IPS-18a (cell line): Measurements from ENCODE around the gene NCOA3.

ENCODE experiments used
- H3K27ac ChIP-seq: one replicate; pipeline ENCODE4 v1.5.1; 2013; ENCODE audit warnings: low read length
- H3K27me3 ChIP-seq: one replicate; pipeline ENCODE4 v1.6.1; 2013; ENCODE audit warnings: mild to moderate bottlenecking, low read length; ENCODE audit not compliant: control insufficient read depth, insufficient read depth
- H3K36me3 ChIP-seq: one replicate; pipeline ENCODE4 v1.6.1; 2013; ENCODE audit warnings: low read depth, low read length; ENCODE audit not compliant: control insufficient read depth
- H3K4me1 ChIP-seq: one replicate; pipeline ENCODE4 v1.6.1; 2013; ENCODE audit warnings: low read depth, low read length; ENCODE audit not compliant: control insufficient read depth
- H3K4me3 ChIP-seq: one replicate; pipeline ENCODE4 v1.5.1; 2013; ENCODE audit warnings: low read length
- H3K9ac ChIP-seq: one replicate; pipeline ENCODE4 v1.6.1; 2013; ENCODE audit warnings: mild to moderate bottlenecking, low read length, moderate library complexity
- H3K9me3 ChIP-seq: one replicate; pipeline ENCODE4 v1.6.1; 2013; ENCODE audit warnings: low read depth, low read length; ENCODE audit not compliant: control insufficient read depth

Gene NCOA3

DNA sequence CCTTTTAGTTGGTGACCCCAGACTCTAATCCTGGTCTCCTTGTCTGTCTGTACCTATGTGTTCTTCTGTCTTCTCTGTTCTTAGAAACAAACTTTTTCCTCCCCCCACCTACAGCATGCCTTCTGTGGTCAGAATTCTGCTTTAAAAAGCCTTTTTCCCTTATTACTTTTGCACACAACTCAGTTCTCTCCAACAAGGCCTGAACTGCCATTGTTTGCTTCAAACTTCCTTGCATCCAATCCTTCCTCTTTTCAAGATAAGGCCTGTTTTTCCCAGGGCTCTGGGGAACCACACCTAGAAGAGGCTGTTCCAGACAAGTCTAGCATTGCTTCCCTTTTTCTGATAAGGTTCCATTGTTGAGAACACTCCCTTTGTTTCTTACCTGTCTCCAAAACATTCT lies 22.2 kb upstream of the NCOA3 start:
- no peak overlapping the region for H3K4me3 ChIP-seq
- H3K4me1 ChIP-seq: no peaks in the 10 kb centered on the region
- H3K36me3 ChIP-seq: no peaks in the 10 kb centered on the region
- H3K9me3 ChIP-seq: no peaks in the 10 kb centered on the region
- no peak overlapping the region for H3K9ac ChIP-seq
- no peaks in the 10 kb centered on the region for H3K27me3 ChIP-seq
- H3K27ac ChIP-seq: no peak overlapping the region

DNA sequence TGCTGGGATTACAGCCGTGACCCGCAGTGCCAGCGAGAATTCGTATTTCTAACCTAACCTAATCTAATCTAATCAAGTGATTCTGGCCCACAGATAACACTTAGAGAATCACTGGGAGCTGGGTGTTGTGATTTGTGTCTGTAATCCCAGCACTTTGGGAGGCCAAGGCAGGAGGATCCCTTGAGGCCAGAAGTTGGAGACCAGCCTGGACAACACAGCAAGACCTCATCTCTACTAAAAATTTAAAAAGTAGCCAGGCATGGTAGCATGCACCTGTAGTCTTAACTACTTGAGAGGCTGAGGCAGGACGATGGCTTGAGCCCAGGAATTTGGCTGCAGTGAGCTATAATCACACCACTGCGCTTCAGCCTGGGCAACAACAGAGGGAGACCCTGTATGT lies 21.4 kb upstream of the NCOA3 start:
- no peaks in the 10 kb centered on the region for H3K27me3 ChIP-seq
- no peaks in the 10 kb centered on the region for H3K36me3 ChIP-seq
- H3K4me3 ChIP-seq: no peak overlapping the region
- H3K9ac ChIP-seq: no peak overlapping the region
- no peaks in the 10 kb centered on the region for H3K4me1 ChIP-seq
- H3K9me3 ChIP-seq: no peaks in the 10 kb centered on the region
- H3K27ac ChIP-seq: no peak overlapping the region

DNA sequence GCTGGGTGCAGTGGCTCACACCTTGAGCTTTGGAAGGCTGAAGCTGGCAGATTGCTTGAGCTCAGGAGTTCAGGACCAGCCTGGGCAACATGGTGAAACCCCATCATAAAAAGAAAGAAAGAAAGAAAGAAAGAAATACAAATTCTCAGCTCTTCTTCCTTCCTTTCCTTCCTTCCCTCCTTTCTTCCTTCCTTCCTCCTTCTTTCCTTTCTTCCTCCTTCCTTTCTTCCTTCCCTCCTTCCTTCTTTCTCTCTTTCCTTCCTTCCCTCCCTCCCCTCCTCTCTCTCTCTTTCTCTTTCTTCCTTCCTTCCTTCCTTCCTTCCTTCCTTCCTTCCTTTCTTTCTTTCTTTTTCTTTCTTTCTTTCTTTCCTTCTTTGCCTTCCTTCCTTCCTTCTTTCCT lies 21.0 kb upstream of the NCOA3 start:
- no peaks in the 10 kb centered on the region for H3K27me3 ChIP-seq
- no peak overlapping the region for H3K4me3 ChIP-seq
- H3K9ac ChIP-seq: no peak overlapping the region
- H3K4me1 ChIP-seq: no peaks in the 10 kb centered on the region
- no peaks in the 10 kb centered on the region for H3K36me3 ChIP-seq
- no peaks in the 10 kb centered on the region for H3K9me3 ChIP-seq
- no peak overlapping the region for H3K27ac ChIP-seq

DNA sequence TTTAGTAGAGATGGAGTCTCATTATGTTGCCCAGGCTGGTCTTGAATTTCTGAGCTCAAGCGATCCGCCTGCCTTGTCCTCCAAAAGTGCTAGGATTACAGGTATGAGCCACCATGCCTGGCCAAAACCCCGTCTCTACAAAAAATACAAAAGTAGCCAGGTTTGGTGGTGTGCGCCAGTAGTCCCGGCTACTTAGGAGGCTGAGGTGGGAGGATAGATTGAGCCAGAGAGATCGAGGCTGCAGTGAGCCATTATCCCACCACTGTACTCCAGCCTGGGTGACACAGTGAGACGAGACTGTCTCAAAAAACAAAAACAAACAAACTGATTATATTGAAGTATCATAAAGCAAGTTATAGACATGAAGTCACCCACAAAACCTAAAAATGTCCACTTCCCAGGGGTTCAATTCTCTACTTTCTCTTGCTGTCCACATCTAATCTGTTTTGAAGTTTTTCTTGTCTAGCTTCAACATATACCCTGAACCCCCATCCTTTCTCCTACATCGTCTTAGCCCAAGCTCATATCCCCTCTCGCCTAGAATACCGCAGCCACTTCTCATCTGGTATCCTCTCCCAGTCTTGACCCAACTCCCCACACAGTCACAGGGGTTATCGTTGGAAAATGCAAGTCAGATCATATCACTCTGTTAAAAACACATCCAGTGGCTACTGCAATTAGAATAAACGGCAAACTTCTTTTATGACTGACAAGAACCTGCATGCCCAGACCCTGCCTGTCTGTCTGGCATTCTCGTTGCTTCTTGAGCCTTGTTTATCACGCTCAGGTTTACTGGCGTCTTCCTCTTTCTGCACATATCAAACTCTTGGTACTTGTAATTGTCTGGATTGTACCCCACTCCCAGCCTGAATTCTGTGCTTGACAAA lies 20.1 kb upstream of the NCOA3 start:
- H3K27ac ChIP-seq: no peak overlapping the region

DNA sequence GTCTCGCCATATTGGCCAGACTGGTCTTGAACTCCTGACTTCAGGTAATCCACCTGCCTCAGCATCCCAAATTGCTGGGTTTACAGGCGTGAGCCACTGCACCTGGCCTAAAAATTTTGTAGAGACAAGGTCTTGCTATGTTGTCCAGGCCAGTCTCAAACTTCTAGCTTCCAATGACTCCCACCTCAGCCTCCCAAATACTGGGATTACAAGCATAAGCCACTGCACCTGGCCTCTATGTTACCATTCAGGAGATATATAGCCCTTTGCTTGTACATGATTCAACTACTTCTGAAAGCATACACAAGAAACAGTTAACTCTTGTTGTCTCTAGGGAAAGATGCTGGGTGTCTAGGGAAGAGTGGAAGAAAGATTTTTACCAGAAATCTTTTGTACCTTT lies 19.0 kb upstream of the NCOA3 start:
- H3K9me3 ChIP-seq: no peaks in the 10 kb centered on the region
- no peak overlapping the region for H3K27ac ChIP-seq
- H3K36me3 ChIP-seq: no peaks in the 10 kb centered on the region
- H3K4me1 ChIP-seq: peaks cover 5% of the 10 kb centered on the region
- no peak overlapping the region for H3K4me3 ChIP-seq
- H3K27me3 ChIP-seq: no peaks in the 10 kb centered on the region
- no peak overlapping the region for H3K9ac ChIP-seq

More for the DNA sequence above, 20.1 kb upstream of the NCOA3 start:
- Histone ChIP-seq H3K4me3 (no peak overlapping the region), H3K27me3 (no peaks in the 10 kb centered on the region), H3K36me3 (no peaks in the 10 kb centered on the region), H3K4me1 (no peaks in the 10 kb centered on the region), H3K9ac (no peak overlapping the region), H3K9me3 (no peaks in the 10 kb centered on the region)

DNA sequence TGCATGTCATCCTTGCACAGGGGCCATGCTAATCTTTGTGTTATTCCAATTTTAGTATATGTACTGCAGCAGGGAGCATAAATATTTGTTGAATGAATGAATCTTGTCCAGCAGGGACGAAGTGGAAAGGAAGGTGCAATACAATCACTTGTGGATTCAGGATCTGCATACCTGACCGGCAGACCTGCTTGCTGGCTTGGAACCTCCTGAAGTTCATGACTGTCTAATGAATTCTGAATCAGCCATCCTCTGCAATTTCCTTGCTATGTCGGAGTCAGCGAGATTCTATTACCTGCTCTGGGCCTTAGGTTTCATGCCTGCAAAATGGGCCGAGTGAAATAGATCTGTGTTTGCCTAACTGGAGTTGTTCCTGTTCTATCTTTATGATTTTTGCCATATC lies 17.4 kb upstream of the NCOA3 start:
- no peak overlapping the region for H3K4me3 ChIP-seq
- H3K27me3 ChIP-seq: no peaks in the 10 kb centered on the region
- H3K9me3 ChIP-seq: no peaks in the 10 kb centered on the region
- no peak overlapping the region for H3K27ac ChIP-seq
- H3K9ac ChIP-seq: no peak overlapping the region
- peaks cover 5% of the 10 kb centered on the region for H3K4me1 ChIP-seq
- H3K36me3 ChIP-seq: no peaks in the 10 kb centered on the region

DNA sequence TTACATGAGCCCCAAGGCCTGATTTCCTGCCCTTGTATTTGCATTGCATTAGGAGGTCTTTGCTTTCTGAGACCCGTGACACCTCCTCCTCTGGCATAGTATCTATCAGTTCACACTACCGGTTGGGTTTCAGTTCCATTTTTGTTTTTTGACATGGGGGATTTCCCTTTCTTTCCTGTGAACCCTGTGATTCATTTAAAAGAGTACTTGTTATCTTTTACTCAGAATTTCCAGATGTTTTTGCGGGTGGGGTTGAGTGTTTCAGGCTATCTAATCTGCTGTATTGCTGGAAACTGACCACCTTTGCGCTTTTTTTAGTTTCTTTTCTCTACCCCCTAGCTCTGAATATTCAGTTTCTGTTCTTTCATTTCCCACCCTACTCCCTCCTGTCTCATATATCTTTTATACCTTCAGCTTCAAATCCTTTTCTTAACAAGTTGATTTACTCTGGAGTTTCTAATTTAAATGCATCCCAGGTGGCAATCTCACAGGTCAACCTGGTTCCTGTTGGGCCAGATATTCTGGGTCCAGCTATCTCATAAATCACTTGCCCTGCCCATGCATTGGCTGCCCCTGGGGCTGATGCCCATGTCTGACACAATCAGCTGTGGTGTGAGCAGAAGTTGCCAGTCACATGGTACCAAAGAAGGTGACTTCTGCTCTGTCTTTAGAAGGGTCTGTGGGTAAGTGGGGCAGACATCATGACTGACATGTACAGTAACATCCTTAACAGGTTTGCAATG lies 14.3 kb upstream of the NCOA3 start:
- Histone ChIP-seq H3K36me3 (no peaks in the 10 kb centered on the region), H3K9me3 (no peaks in the 10 kb centered on the region), H3K4me3 (no peak overlapping the region), H3K4me1 (peaks cover 5% of the 10 kb centered on the region), H3K27me3 (no peaks in the 10 kb centered on the region), H3K27ac (no peak overlapping the region), H3K9ac (no peak overlapping the region)

DNA sequence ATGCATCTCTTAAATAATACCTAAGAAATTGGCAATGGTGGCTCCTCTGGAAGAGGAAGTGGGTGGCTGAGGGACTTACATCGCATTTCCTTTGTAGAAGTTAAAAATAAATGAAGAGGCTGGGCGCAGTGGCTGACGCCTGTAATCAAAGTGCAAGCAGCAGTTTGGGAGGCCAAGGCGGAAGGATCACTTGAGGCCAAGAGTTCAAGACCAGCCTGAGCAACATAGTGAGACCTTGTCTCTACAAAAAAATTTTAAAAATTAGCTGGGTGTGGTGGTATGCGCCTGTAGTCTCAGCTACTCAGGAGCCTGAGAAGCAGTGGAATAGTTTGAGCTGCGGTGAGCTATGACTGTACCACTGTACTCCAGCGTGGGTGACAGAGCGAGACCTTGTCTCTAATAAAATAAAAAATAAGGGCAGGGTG lies 12.2 kb upstream of the NCOA3 start:
- no peak overlapping the region for H3K9ac ChIP-seq
- H3K4me1 ChIP-seq: peaks cover 13% of the 10 kb centered on the region
- no peak overlapping the region for H3K4me3 ChIP-seq
- no peak overlapping the region for H3K27ac ChIP-seq
- no peaks in the 10 kb centered on the region for H3K27me3 ChIP-seq
- H3K9me3 ChIP-seq: no peaks in the 10 kb centered on the region
- H3K36me3 ChIP-seq: no peaks in the 10 kb centered on the region

DNA sequence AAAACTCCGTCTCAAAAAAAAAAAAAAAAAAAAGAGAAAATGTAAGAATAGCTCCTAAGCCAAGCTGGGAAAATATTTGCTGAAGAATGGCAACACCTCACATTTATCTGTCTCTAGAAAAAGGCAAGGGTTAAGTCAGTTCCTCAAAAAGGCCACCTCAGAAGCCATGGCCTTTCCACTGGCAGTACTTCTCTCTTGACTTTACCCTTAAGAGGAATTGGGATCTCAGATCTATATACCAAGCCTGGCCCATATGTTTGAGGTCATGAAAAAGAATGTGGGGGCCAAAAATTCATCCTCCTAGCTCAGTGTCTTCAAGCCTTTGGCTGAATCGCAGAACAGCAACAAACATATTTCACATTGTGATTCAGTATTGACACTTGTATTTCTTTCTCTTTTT lies 10.9 kb upstream of the NCOA3 start:
- no peaks in the 10 kb centered on the region for H3K36me3 ChIP-seq
- H3K4me1 ChIP-seq: peaks cover 13% of the 10 kb centered on the region
- no peaks in the 10 kb centered on the region for H3K27me3 ChIP-seq
- H3K27ac ChIP-seq: no peak overlapping the region
- no peak overlapping the region for H3K4me3 ChIP-seq
- no peaks in the 10 kb centered on the region for H3K9me3 ChIP-seq
- no peak overlapping the region for H3K9ac ChIP-seq

DNA sequence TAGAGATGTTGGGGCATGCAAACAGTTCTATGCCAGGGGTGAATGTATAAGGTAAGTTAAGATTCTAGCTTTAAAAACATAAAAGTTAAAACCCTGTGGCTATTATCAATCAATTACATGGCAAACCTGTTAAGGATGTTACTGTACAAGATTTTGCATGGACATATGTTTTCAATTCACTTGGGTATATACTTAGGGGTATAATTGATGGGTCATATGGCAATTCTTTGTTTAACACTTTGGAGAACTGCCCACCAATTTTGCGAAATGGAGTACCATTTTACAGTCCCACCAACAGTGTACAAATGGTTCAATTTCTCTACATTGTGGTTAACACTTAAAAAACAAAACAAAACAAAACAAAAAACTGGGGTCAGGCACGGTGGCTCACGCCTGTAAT lies 9.4 kb upstream of the NCOA3 start:
- Histone ChIP-seq H3K36me3 (no peaks in the 10 kb centered on the region), H3K9me3 (no peaks in the 10 kb centered on the region), H3K27me3 (no peaks in the 10 kb centered on the region), H3K4me1 (peaks cover 9% of the 10 kb centered on the region), H3K4me3 (no peak overlapping the region), H3K27ac (no peak overlapping the region), H3K9ac (no peak overlapping the region)

DNA sequence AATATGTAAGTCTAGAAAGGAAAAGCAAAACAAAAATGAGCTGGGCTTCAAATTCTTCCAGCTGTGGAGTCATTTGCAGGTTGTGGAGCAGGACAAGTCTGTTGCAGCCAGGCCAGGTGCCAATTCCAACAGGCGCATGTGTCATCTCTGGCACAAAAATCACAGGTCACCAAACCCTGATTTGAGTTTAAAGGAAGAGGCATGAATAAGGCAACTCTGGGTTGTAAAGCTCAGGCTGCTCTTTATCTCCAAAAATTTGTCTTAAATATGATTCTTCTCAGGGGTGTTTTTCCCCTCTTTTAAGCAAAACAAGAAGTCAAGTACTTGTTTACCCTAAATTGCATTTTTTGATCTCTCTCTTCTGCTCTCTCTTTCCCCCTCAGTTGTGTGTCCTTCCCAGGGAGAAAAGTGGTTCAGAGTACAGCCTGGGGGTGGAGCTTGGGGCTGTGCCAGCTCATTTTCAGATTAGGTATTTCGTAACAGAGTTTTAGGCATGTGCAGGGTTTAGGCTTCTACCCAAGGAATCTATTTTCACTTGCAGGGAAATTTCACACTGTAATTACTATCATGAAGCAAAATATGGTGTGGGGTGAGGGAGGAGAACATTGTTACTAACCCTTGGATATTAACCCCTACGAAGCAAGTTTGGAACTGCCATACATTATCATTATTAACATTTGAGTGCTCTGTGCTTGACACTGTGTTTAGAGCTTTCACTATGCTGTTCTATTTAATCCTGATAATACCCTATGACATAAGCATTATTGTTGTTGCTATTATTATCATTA lies 8.3 kb upstream of the NCOA3 start:
- H3K9me3 ChIP-seq: no peaks in the 10 kb centered on the region
- H3K27me3 ChIP-seq: no peaks in the 10 kb centered on the region
- H3K36me3 ChIP-seq: no peaks in the 10 kb centered on the region
- H3K4me1 ChIP-seq: peaks cover 8% of the 10 kb centered on the region
- no peak overlapping the region for H3K27ac ChIP-seq
- no peak overlapping the region for H3K9ac ChIP-seq
- H3K4me3 ChIP-seq: no peak overlapping the region
